Calu3 (cell line): ENCODE results near the gene ARMC6. TPM values are rescaled to one million over a fixed set of nuclear protein-coding genes. Genes with fewer than 3 reads are reported as not detected.
"Not testable (repeated sequence)": the region's sequence is repeated elsewhere in the genome, so short reads cannot be mapped to it uniquely, and the experiment has no call there.

Experiments
- BruUV-seq: library from RNA; stranded (reverse); fragments of 400-500 nt; replicated peaks from 2 replicates; lab custom pipeline; 2021; lab: Mats Ljungman, UMichigan
- CTCF ChIA-PET: fragments of 300-600 bp; sonication (Branson Sonifier 250); formaldehyde crosslinking; loops from one replicate; lab custom pipeline; 2022; ENCODE audit warnings: antibody characterized with exemption; lab: Charles Lee
- DNase-seq: peaks from one replicate; pipeline ENCODE4 v3.0.0; 2022
- H3K27ac Mint-ChIP-seq: one replicate; pipeline ENCODE4 v1.8.0; 2022; ENCODE audit warnings: mixed read lengths; ENCODE audit not compliant: unreplicated experiment
- H3K27me3 Mint-ChIP-seq: one replicate; pipeline ENCODE4 v1.8.0; 2022; ENCODE audit warnings: mixed read lengths; ENCODE audit not compliant: unreplicated experiment
- H3K36me3 Mint-ChIP-seq: one replicate; pipeline ENCODE4 v1.8.0; 2022; ENCODE audit warnings: mild to moderate bottlenecking, moderate library complexity, mixed read lengths; ENCODE audit not compliant: insufficient read depth, unreplicated experiment
- H3K4me1 Mint-ChIP-seq: one replicate; pipeline ENCODE4 v1.8.0; 2022; ENCODE audit warnings: mild to moderate bottlenecking, low read depth, mixed read lengths; ENCODE audit not compliant: unreplicated experiment
- H3K4me3 Mint-ChIP-seq: one replicate; pipeline ENCODE4 v1.8.0; 2022; ENCODE audit warnings: mild to moderate bottlenecking, low read depth, moderate library complexity, mixed read lengths; ENCODE audit not compliant: unreplicated experiment
- H3K9me3 Mint-ChIP-seq: one replicate; pipeline ENCODE4 v1.8.0; 2022; ENCODE audit warnings: low read depth, mixed read lengths; ENCODE audit not compliant: unreplicated experiment
- intact Hi-C: fragments of 100-400 bp; cut with micrococcal nuclease; formaldehyde crosslinking; loops from one replicate; pipeline ENCODE4 v1.10.0; 2022; ENCODE audit not compliant: unreplicated experiment
- total RNA-seq: library from RNA; stranded (reverse); gene quantifications from 2 replicates; pipeline ENCODE4 v1.2.3, GENCODE V29; 2022
- TF ChIP-seq, protein P1 (sequence below): fragments of 200-600 bp; IDR thresholded peaks from one replicate; pipeline ENCODE4 v1.8.0; 2022; ENCODE audit warnings: antibody characterized with exemption; ENCODE audit not compliant: unreplicated experiment

Gene ARMC6
- total RNA-seq, 1 experiment from 2014 or later = 24.0 TPM

DNA sequence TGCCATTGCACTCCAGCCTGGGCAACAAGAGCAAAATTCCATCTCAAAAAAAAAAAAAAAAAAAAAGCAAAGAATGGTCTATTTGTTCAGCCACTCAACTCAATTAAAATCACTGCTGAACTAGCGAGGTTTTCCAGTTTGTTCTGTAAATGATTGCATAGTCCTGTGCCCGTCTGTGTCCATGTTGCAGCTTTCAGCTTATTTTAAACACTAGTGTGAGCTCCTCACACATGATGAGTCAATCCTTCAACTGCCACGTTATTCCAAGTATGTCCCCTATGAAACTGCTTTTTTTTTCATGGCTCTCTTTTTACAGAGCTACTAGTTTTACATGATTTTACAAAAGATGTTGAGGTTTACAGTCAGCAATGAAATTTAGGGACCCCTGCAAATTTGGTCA lies 12.3 kb upstream of the ARMC6 start:
- H3K4me1 Mint-ChIP-seq = no peaks in the 10 kb centered on the region
- intact Hi-C loops = no loop called here
- no peak overlapping the region for H3K4me3 Mint-ChIP-seq
- H3K27ac Mint-ChIP-seq = no peak overlapping the region
- TF ChIP-seq, protein P1, sequence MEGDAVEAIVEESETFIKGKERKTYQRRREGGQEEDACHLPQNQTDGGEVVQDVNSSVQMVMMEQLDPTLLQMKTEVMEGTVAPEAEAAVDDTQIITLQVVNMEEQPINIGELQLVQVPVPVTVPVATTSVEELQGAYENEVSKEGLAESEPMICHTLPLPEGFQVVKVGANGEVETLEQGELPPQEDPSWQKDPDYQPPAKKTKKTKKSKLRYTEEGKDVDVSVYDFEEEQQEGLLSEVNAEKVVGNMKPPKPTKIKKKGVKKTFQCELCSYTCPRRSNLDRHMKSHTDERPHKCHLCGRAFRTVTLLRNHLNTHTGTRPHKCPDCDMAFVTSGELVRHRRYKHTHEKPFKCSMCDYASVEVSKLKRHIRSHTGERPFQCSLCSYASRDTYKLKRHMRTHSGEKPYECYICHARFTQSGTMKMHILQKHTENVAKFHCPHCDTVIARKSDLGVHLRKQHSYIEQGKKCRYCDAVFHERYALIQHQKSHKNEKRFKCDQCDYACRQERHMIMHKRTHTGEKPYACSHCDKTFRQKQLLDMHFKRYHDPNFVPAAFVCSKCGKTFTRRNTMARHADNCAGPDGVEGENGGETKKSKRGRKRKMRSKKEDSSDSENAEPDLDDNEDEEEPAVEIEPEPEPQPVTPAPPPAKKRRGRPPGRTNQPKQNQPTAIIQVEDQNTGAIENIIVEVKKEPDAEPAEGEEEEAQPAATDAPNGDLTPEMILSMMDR = no peak
- H3K9me3 Mint-ChIP-seq = no peaks in the 10 kb centered on the region
- DNase-seq = no peak
- CTCF ChIA-PET = interaction anchor here (0.5 kb wide), 1 partner anchor 19 kb away, joined by 4 read pairs; no protein-coding TSS in a partner anchor
- no TSS peak for BruUV-seq
- H3K36me3 Mint-ChIP-seq = peaks cover 26% of the 10 kb centered on the region
- no peaks in the 10 kb centered on the region for H3K27me3 Mint-ChIP-seq

DNA sequence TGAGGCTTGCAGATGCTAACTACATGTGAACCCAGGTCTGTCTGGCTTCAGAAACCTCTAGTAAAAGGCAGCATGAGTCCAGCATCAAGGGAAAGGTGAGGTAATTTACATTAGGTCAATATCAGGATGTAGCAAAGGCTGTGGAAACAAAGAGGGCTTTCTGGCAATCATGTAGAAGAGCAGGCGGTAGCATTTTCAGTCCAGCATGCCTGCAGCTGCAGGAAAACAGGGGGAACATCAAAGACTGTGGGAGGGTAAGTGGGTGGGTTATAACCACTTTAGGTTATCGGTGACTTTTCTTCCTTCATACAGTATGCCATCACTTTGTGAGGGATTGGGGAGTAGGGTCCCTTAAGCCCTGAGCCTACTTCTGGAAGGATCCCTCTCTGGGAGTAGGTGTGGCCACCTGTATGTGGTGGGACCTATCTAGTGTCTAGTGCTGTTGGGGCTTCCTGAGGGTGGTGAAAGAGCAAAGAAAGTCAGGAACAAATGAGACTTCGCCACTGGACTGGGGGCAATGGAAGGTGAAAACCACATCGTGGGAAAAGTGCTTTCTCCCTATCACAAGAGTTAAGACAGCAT lies 10.9 kb upstream of the ARMC6 start:
- Mint-ChIP-seq H3K27ac (no peak overlapping the region), H3K27me3 (no peaks in the 10 kb centered on the region), H3K9me3 (no peaks in the 10 kb centered on the region), H3K4me3 (no peak overlapping the region), H3K4me1 (no peaks in the 10 kb centered on the region), H3K36me3 (peaks cover 39% of the 10 kb centered on the region)
- BruUV-seq = no TSS peak
- TF ChIP-seq, protein P1 = no peak
- intact Hi-C loops = no loop called here
- no peak for DNase-seq
- CTCF ChIA-PET = no interaction called here

DNA sequence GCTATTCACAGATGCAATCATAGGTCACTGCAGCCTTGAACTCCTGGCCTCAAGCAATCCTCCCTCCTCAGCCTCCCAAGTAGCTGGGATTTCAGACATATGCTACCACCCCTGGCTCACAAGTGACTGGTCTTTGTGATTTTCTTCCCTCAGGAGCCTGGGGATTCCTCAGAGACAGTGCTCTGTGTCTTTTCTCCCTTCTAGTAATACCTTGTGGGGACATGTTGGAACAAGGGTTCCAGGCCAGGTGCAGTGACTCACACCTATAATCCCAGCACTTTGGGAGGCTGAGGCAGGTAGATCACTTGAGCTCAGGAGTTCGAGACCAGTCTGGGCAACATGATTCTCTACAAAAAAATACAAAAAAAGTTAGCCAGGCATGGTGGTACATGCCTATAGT lies 10.0 kb upstream of the ARMC6 start:
- DNase-seq, H3K9me3 Mint-ChIP-seq, CTCF ChIA-PET, H3K27me3 Mint-ChIP-seq, H3K4me3 Mint-ChIP-seq, intact Hi-C loops, H3K4me1 Mint-ChIP-seq, H3K27ac Mint-ChIP-seq, BruUV-seq: not testable (repeated sequence)
- H3K36me3 Mint-ChIP-seq = peaks cover 41% of the 10 kb centered on the region

DNA sequence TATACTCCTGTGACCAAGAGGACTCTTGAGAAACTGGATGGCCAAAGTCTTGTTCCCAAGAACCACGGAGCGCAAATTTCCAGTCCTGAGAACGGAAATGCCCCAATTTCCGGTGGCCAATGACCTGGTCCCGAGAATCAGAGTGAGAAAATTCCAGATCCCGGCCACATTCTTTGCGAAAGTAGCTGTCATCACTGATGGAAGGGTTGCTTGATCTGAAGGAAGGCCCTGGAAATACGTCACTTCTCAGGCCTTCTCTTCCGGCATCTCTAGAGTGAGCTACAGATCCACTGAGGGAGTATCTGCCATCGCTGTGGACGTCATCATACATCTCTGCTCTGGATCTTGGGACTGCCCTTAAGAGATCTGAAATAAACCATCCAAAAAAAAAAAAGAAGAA lies 7.5 kb upstream of the ARMC6 start:
- no TSS peak for BruUV-seq
- DNase-seq = no peak
- TF ChIP-seq, protein P1 = no peak
- H3K27me3 Mint-ChIP-seq = no peaks in the 10 kb centered on the region
- CTCF ChIA-PET = no interaction called here
- no peak overlapping the region for H3K4me3 Mint-ChIP-seq
- intact Hi-C loops = no loop called here
- H3K27ac Mint-ChIP-seq = no peak overlapping the region
- H3K36me3 Mint-ChIP-seq = peaks cover 43% of the 10 kb centered on the region
- no peaks in the 10 kb centered on the region for H3K4me1 Mint-ChIP-seq
- H3K9me3 Mint-ChIP-seq = no peaks in the 10 kb centered on the region

DNA sequence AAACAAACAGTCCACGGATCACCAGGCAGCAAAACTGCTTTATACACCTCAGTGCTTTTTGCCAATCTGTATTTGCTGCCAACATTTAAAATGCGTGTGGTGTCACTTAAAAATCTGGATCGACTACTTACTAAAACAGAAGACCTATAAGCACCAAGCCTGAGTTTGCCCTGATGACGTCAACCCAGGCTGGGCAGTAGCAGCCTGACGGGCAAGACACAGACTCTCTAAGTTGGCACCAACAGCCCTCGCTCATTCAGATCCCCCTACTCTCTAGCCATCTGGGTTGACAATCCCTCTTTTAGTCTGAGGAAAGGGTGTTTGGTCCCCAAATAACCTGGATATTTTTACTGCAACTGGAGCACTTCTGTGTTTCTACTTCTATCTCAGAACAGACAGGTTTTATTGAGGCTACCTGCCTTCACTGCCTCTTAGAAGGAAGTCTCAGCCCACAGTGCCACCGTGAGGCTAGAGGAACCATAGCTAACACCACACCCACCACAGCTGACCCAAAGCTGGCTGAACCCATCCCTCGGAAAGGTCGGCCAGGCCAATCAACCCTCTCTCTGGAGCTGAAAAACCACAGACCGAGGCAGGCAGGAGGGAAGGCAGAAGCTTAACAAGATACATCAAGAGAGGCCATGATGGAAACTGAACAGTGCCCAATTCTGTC lies 7.0 kb upstream of the ARMC6 start:
- Mint-ChIP-seq H3K27me3 (no peaks in the 10 kb centered on the region), H3K36me3 (peaks cover 43% of the 10 kb centered on the region), H3K4me1 (no peaks in the 10 kb centered on the region), H3K9me3 (no peaks in the 10 kb centered on the region), H3K27ac (no peak overlapping the region), H3K4me3 (no peak overlapping the region)
- intact Hi-C loops = no loop called here
- DNase-seq = no peak
- CTCF ChIA-PET = no interaction called here
- BruUV-seq = no TSS peak
- TF ChIP-seq, protein P1 = no peak
